ENCODE data around the gene GABRP. TPM values are rescaled to one million over a fixed set of nuclear protein-coding genes. Genes with fewer than 3 reads are reported as not detected.

GABRP gene
- polyA plus RNA-seq, 2 of the 4 experiments (the other 2 are of a cell fraction): not detected

- no peak for TF ChIP-seq HMGXB4 (CRISPR knock-in tag; IDR thresholded peaks at IDR 0.05; ENCODE audit: borderline replicate concordance)
- no peak for TF ChIP-seq HOXB5 (CRISPR knock-in tag; IDR thresholded peaks at IDR 0.05)
- no peak for TF ChIP-seq E2F6 (IDR thresholded peaks at IDR 0.05; ENCODE audit: borderline replicate concordance, low read depth)
- TF ChIP-seq EHMT2 (IDR thresholded peaks at IDR 0.05; ENCODE audit: low read depth): no peak
- no peak for TF ChIP-seq NFE2L2 (conservative IDR thresholded peaks at IDR 0.05; ENCODE audit: low read length)
Measured at GRCh38 chr5:170860415-170860814, 76.9 kb downstream of the GABRP start (continued).

- peak overlapping the region; percentile 95 for H3K4me3 ChIP-seq
- POLR2A ChIA-PET: no interaction called here
- WGBS (ENCODE audit: missing lambda C conversion rate): 91% methylated on average over 5 of the region's 5 CpGs
- DNase-seq (ENCODE audit: low read depth in 1 of 2, low spot score in 1 of 2) (peak in 1 of 2 experiments; percentile 5), FAIRE-seq (no peak), ATAC-seq (no peak; a peak in 1 of 6 replicates)
- peaks cover 9% of the 10 kb centered on the region for H3K4me1 ChIP-seq
- TF ChIP-seq CHD4 (IDR thresholded peaks at IDR 0.05; ENCODE audit: borderline replicate concordance) (0 out of 2 replicates have a peak, but pooled peaks have one; percentile 24), NR3C1 (IDR thresholded peaks at IDR 0.05) (no peak)
- CTCF ChIA-PET: interaction anchor here (0.8 kb wide), 1 partner anchor 11 kb away, joined by 4 read pairs; no protein-coding TSS in a partner anchor
- peaks cover 30% of the 10 kb centered on the region for H3K9me3 ChIP-seq
- peak overlapping the region; percentile 96 for H3K4me2 ChIP-seq
- H3K27ac ChIP-seq: no peak overlapping the region
Measured at GRCh38 chr5:170860818-170861666, 77.5 kb downstream of the GABRP start.

GRCh38 chr5:170861667-170861916 is 78.1 kb downstream of the GABRP start:
- peaks cover 9% of the 10 kb centered on the region for H3K4me1 ChIP-seq
- DNase-seq (ENCODE audit: low read depth in 1 of 2, low spot score in 1 of 2) (no peak), FAIRE-seq (no peak), ATAC-seq (no peak)
- peak overlapping the region; percentile 95 for H3K4me3 ChIP-seq
- peaks cover 30% of the 10 kb centered on the region for H3K9me3 ChIP-seq
- peak overlapping the region; percentile 88 to 99 for H3K27ac ChIP-seq
- peak overlapping the region; percentile 96 for H3K4me2 ChIP-seq
- ChIA-PET POLR2A (no interaction called here), CTCF (no interaction called here)
- TF ChIP-seq HES2 (IDR thresholded peaks at IDR 0.05): no peak
- 0 out of 2 replicates have a peak, but pooled peaks have one; percentile 4 for TF ChIP-seq KDM1A (IDR thresholded peaks at IDR 0.05; ENCODE audit: low read depth)
- no peak for TF ChIP-seq FOXS1 (CRISPR knock-in tag; IDR thresholded peaks at IDR 0.05)
- WGBS (ENCODE audit: missing lambda C conversion rate): 1% methylated on average over 5 of the region's 26 CpGs

- 1% methylated on average over 16 of the region's 102 CpGs for WGBS (ENCODE audit: missing lambda C conversion rate)
- TF ChIP-seq MAX (IDR thresholded peaks at IDR 0.05): peak; percentile 88
- peak; percentile 67 for TF ChIP-seq POLR2A (IDR thresholded peaks at IDR 0.05; ENCODE audit: low read length)
- peak; percentile 95 for TF ChIP-seq PHF8 (IDR thresholded peaks at IDR 0.05; ENCODE audit: borderline replicate concordance, low read depth)
- peak; percentile 96 for TF ChIP-seq E2F6 (IDR thresholded peaks at IDR 0.05; ENCODE audit: borderline replicate concordance, low read depth)
- no peak for TF ChIP-seq MYC (IDR thresholded peaks at IDR 0.05; ENCODE audit: borderline replicate concordance, low read length)
- TF ChIP-seq JUN (IDR thresholded peaks at IDR 0.05): peak; percentile 38 to 75; a peak in 3 of 5 replicates
- peak; percentile 71 to 75 for DNase-seq (ENCODE audit: low read depth in 1 of 2, low spot score in 1 of 2)
- Histone ChIP-seq H3K4me1 (peaks cover 9% of the 10 kb centered on the region), H3K4me2 (peak within 1 kb of the TSS; percentile 96), H3K4me3 (peak within 1 kb of the TSS; percentile 95), H3K9me3 (peaks cover 30% of the 10 kb centered on the region), H3K27ac (peak within 1 kb of the TSS; percentile 88 to 99)
- no peak for FAIRE-seq
- ChIA-PET CTCF (no interaction called here), POLR2A (no interaction called here)
- ATAC-seq: peak; percentile 89 to 96
Measured at GRCh38 chr5:170861917-170862766, 78.6 kb downstream of the GABRP start, which contains the start of gene RANBP17. Gene RANBP17 (plus strand): TSS chr5:170862018.
